Measurements from ENCODE around the gene IFNA4. TPM values are rescaled to one million over a fixed set of nuclear protein-coding genes. Genes with fewer than 3 reads are reported as not detected.

IFNA4 gene
- total RNA-seq, 2 donors from 2014 or later: not detected

DNA sequence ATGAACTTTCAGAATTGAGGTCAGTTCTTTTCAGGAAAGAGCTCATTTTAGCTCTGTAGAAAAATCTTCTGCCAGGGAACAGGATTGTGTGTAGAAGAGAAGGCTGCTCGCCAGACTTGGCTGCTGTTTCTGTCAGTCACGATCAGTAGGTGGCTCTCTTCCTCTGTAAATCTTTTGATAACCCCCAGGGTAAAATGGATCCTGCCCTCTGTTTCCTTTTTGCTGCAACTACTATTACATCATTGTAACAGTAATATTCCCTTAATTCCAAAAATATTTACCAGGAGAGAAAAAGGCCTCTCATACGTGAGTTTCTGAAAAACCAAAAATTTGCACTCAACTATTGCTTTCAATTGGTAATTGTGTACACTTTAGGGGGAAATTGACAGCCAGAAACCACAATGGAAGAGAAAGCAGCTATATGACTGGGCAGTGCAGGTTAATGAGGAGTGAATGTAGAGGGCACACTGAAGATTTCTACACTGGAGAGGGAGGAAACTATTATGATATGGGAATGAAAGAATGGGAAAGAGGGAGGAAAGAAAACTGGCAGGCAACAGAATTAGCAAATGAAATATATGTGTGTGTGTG is 33.3 kb downstream of the IFNA4 start:
- 20% methylated on average over 3 of the region's 3 CpGs for WGBS
- DNase-seq (ENCODE audit: low spot score): no peak
- H3K36me3 ChIP-seq: no peaks in the 10 kb centered on the region
- no peak overlapping the region for H3K27ac ChIP-seq
- H3K4me1 ChIP-seq (replicated peaks): no peaks in the 10 kb centered on the region
- H3K9me3 ChIP-seq: no peaks in the 10 kb centered on the region
- TF ChIP-seq POLR2AphosphoS5 (IDR thresholded peaks at IDR 0.05) (no peak), POLR2A (IDR thresholded peaks at IDR 0.05) (no peak)
- TF ChIP-seq, protein P1, sequence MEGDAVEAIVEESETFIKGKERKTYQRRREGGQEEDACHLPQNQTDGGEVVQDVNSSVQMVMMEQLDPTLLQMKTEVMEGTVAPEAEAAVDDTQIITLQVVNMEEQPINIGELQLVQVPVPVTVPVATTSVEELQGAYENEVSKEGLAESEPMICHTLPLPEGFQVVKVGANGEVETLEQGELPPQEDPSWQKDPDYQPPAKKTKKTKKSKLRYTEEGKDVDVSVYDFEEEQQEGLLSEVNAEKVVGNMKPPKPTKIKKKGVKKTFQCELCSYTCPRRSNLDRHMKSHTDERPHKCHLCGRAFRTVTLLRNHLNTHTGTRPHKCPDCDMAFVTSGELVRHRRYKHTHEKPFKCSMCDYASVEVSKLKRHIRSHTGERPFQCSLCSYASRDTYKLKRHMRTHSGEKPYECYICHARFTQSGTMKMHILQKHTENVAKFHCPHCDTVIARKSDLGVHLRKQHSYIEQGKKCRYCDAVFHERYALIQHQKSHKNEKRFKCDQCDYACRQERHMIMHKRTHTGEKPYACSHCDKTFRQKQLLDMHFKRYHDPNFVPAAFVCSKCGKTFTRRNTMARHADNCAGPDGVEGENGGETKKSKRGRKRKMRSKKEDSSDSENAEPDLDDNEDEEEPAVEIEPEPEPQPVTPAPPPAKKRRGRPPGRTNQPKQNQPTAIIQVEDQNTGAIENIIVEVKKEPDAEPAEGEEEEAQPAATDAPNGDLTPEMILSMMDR (IDR thresholded peaks at IDR 0.05): no peak
- intact Hi-C loops (cut with DNase I): no loop called here
- no peaks in the 10 kb centered on the region for H3K27me3 ChIP-seq (replicated peaks; ENCODE audit: insufficient read depth)
- no peak overlapping the region for H3K4me3 ChIP-seq

DNA sequence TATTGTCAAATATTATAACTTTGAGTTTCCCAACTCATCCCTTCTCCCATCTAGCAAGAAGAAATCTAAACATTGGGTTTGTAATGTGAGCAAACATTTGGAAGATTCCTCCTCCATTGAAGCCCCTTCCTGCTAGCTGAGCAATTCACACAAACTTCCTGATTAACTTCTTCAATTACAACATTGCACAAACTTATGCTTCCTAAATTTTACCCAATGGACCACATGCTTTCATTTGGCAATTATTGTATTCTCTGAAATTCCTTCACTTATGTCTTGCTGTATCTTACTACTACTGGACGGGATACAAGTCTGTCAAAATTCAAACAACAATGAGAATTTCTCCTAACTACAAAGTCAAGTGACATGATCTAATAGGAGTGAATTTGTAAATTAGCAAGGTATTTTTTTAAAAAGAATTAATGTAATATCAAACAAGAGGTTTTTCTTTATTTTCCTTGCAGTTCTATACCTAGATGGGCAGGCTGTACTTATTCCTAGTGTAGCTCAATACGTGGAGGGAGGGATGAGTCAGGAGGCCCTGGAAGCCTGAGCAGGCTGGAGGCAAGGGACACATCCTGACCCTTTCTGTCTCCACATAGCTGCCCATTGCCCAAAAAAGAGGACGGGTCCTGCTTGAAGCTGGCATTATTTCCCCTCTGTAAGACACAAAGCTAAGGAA is 33.9 kb downstream of the IFNA4 start:
- Histone ChIP-seq H3K4me3 (no peak overlapping the region), H3K27me3 (replicated peaks; ENCODE audit: insufficient read depth) (no peaks in the 10 kb centered on the region), H3K36me3 (no peaks in the 10 kb centered on the region), H3K9me3 (no peaks in the 10 kb centered on the region), H3K27ac (no peak overlapping the region), H3K4me1 (replicated peaks) (no peaks in the 10 kb centered on the region)
- TF ChIP-seq POLR2AphosphoS5 (IDR thresholded peaks at IDR 0.05) (no peak), POLR2A (IDR thresholded peaks at IDR 0.05) (no peak)
- TF ChIP-seq, protein P1 (IDR thresholded peaks at IDR 0.05): no peak
- no peak for DNase-seq (ENCODE audit: low spot score)
- 50% methylated on average over 3 of the region's 3 CpGs for WGBS
- intact Hi-C loops (cut with DNase I): no loop called here

DNA sequence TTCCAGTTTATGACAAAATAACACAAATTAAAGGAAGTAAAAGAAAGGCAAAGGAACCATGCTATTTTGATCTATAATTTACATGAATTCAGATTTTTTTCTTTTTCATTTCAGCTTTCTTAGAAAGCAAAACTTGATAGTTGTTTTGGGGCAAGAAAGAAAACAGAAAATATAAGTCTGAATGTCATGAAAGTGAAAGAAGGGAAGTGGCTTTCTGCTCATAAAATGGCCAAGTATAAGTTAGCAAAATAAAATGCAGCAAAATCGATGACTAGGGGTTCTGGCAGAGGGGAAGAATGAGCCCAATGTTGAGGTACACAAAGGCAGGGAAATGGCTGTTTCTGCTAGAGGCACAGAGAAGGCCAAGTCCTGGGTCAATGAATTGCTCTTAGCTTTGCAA is 42.8 kb downstream of the IFNA4 start:
- H3K27ac ChIP-seq: no peak overlapping the region
- TF ChIP-seq POLR2A (IDR thresholded peaks at IDR 0.05): no peak
- TF ChIP-seq POLR2AphosphoS5 (IDR thresholded peaks at IDR 0.05): no peak
- TF ChIP-seq, protein P1 (IDR thresholded peaks at IDR 0.05): no peak
- H3K9me3 ChIP-seq: no peaks in the 10 kb centered on the region
- no peaks in the 10 kb centered on the region for H3K27me3 ChIP-seq (replicated peaks; ENCODE audit: insufficient read depth)
- intact Hi-C loops (cut with DNase I): no loop called here
- H3K4me1 ChIP-seq (replicated peaks): no peaks in the 10 kb centered on the region
- H3K4me3 ChIP-seq: no peak overlapping the region
- no peak for DNase-seq (ENCODE audit: low spot score)
- H3K36me3 ChIP-seq: no peaks in the 10 kb centered on the region
- WGBS: 62% methylated on average over 1 of the region's 1 CpG

DNA sequence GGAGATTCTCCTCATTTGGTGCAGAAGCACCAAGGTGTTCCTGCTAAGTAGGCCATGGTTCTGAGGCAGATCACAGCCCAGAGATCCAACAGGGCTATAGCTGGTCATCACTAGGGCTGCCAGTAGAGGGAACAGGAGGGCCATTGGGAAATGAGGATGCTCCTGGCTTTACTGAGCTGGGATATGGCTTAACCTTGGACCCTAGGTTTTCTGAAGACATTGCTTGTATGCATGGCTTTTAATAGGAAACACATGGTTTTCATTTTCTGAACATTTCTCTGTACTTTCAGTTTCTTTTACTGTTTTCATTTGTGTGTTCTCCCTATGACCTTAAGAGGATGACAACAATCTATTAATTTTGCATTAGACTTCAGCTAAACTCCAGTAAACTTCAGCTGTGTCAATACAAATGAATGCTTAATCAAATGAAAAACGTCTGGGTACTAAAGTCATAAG is 45.9 kb downstream of the IFNA4 start, which contains the start of gene IFNW1:
Gene IFNW1, minus strand, starts transcription at position 406 of the 456 bp plus-strand sequence. Its CDS starts 262 bp downstream, at position 144.
- Histone ChIP-seq H3K4me3 (no peak within 1 kb of the TSS), H3K9me3 (no peaks in the 10 kb centered on the region), H3K27ac (no peak within 1 kb of the TSS), H3K4me1 (replicated peaks) (no peaks in the 10 kb centered on the region), H3K27me3 (replicated peaks; ENCODE audit: insufficient read depth) (no peaks in the 10 kb centered on the region), H3K36me3 (no peaks in the 10 kb centered on the region)
- 14% methylated on average over 1 of the region's 1 CpG for WGBS
- DNase-seq (ENCODE audit: low spot score): no peak
- TF ChIP-seq POLR2A (IDR thresholded peaks at IDR 0.05) (no peak), POLR2AphosphoS5 (IDR thresholded peaks at IDR 0.05) (no peak)
- TF ChIP-seq, protein P1 (IDR thresholded peaks at IDR 0.05): no peak
- intact Hi-C loops (cut with DNase I): no loop called here

DNA sequence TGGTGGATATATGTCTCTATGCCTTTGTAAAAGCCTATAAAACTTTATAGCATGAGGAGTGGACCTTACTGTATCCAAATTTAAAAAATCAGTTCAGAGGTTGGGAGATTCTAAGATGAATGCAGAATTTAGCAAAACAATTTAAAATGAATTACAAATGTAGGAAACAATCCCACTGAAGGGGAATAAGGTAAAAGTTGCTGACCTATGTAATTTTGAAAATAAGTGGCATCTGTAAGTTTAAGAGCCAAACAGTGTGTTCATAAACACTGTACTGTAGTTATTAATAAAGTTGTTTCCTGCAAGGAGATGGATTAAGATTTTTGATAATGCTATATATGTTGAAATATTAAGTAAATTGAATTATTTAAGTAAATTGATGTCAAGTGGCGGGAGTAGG is 50.4 kb downstream of the IFNA4 start:
- H3K4me1 ChIP-seq (replicated peaks): no peaks in the 10 kb centered on the region
- H3K4me3 ChIP-seq: no peak overlapping the region
- no peaks in the 10 kb centered on the region for H3K36me3 ChIP-seq
- DNase-seq (ENCODE audit: low spot score): no peak
- TF ChIP-seq POLR2AphosphoS5 (IDR thresholded peaks at IDR 0.05) (no peak), POLR2A (IDR thresholded peaks at IDR 0.05) (no peak)
- TF ChIP-seq, protein P1 (IDR thresholded peaks at IDR 0.05): no peak
- H3K27ac ChIP-seq: no peak overlapping the region
- no peaks in the 10 kb centered on the region for H3K27me3 ChIP-seq (replicated peaks; ENCODE audit: insufficient read depth)
- intact Hi-C loops (cut with DNase I): no loop called here
- 91% methylated on average over 1 of the region's 1 CpG for WGBS
- H3K9me3 ChIP-seq: no peaks in the 10 kb centered on the region
